Suprapubic skin (tissue), 4 donors: ENCODE data around the gene GPC1. TPM values are rescaled to one million over a fixed set of nuclear protein-coding genes. Genes with fewer than 3 reads are reported as not detected.
"Not testable (repeated sequence)": the region's sequence is repeated elsewhere in the genome, so short reads cannot be mapped to it uniquely, and the experiment has no call there.

Experiments
- DNase-seq, 2 donors: peaks; one replicate each; pipeline ENCODE4 v3.0.0-alpha.2; 2019; ENCODE audit warnings: low spot score in 2 of 2
- H3K27ac ChIP-seq: fragments of 200-600 bp; sonication (generic); one replicate; pipeline ENCODE4 v1.5.1; 2019
- H3K27me3 ChIP-seq: fragments of 200-600 bp; sonication (generic); one replicate; pipeline ENCODE4 v1.5.1; 2019
- H3K36me3 ChIP-seq: fragments of 200-600 bp; sonication (generic); one replicate; pipeline ENCODE4 v1.5.1; 2019
- H3K4me1 ChIP-seq: fragments of 200-600 bp; sonication (generic); one replicate; pipeline ENCODE4 v1.5.1; 2019
- H3K4me3 ChIP-seq: fragments of 200-600 bp; sonication (generic); one replicate; pipeline ENCODE4 v1.5.1; 2019; ENCODE audit warnings: mild to moderate bottlenecking
- H3K9me3 ChIP-seq: fragments of 200-600 bp; sonication (generic); one replicate; pipeline ENCODE4 v1.5.1; 2019
- EP300 ChIP-seq: sonication (generic); formaldehyde crosslinking; IDR thresholded peaks from one replicate; pipeline ENCODE4 v1.6.1; 2017; ENCODE audit warnings: antibody characterized with exemption
- POLR2A ChIP-seq, 2 donors: fragments of 450-650 bp; IDR thresholded peaks; one replicate each; pipeline ENCODE4 v1.6.1; 2017; ENCODE audit warnings: antibody characterized with exemption in 2 of 2, mild to moderate bottlenecking in 2 of 2, moderate library complexity in 2 of 2
- POLR2AphosphoS5 ChIP-seq, 3 donors: sonication (generic); formaldehyde crosslinking; IDR thresholded peaks; one replicate each; pipeline ENCODE4 v1.6.1; 2017; ENCODE audit warnings: antibody characterized with exemption in 3 of 3
- WGBS: methylation state at CpG from one replicate; pipeline ENCODE4 v1.1.5; 2018; 5-methylcytosine and 5-hydroxymethylcytosine counted together
- total RNA-seq, 4 donors: library from RNA; depleted of rRNA; stranded (reverse); fragments of >200 nt; gene quantifications; one replicate each; pipeline ENCODE4 v1.1.0, GENCODE V29; 2016
- TF ChIP-seq, protein P1 (sequence below), 2 donors: fragments of 200-600 bp in 1 of 2; fragments of 450-650 bp in 1 of 2; sonication (generic) in 1 of 2; IDR thresholded peaks; one replicate each; pipeline ENCODE4 v1.5.1; 2016 to 2019; ENCODE audit warnings: antibody characterized with exemption in 2 of 2, mild to moderate bottlenecking in 1 of 2, moderate library complexity in 1 of 2

Gene GPC1
- total RNA-seq, 4 donors from 2014 or later = 130 to 164 (median 145) TPM

DNA sequence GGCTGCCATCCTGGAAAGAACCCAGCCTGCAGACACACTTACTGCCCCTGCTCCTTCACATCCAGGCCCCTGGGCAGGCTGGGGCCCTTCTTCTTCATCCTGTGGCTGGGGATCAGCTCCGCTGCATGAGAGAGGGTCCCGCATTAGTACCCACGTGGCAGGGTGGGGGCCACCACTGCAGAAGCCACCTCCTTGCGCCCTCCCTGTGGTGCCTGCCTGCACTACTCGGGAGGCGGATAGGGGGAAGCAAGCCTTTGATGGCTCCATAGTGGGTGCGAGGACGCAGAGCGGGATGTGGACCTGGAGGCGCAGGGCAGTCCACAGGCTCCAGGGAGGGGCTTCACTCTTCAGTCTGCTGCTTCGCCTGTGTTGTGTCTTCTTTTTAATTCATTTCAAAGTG, 46.7 kb downstream of the GPC1 start:
- no peaks in the 10 kb centered on the region for H3K27me3 ChIP-seq
- peak in 1 of 2 donors; percentile 71 for DNase-seq

DNA sequence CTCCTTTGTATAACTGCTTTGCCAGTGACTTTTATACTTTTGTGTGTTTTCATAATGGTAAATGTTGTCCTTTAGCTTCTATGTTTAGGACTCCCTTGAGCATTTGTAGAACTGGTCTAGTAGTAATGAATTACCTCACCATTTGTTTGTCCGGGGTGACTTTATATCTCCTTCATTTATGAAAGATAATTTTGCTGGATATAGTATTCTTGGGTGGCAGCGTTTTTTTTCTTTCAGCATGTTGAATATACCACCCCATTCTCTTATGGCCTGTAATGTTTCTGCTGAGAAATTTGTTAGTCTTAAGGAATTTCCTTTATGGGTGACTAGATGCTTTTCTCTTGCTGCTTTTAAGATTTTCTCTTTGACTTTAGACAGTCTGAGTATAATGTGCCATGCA, 56.0 kb downstream of the GPC1 start:
- TF ChIP-seq EP300 = no peak
- no peak for TF ChIP-seq POLR2AphosphoS5 (IDR thresholded peaks at IDR 0.05)
- no peak for TF ChIP-seq POLR2A (IDR thresholded peaks at IDR 0.05)
- TF ChIP-seq, protein P1, sequence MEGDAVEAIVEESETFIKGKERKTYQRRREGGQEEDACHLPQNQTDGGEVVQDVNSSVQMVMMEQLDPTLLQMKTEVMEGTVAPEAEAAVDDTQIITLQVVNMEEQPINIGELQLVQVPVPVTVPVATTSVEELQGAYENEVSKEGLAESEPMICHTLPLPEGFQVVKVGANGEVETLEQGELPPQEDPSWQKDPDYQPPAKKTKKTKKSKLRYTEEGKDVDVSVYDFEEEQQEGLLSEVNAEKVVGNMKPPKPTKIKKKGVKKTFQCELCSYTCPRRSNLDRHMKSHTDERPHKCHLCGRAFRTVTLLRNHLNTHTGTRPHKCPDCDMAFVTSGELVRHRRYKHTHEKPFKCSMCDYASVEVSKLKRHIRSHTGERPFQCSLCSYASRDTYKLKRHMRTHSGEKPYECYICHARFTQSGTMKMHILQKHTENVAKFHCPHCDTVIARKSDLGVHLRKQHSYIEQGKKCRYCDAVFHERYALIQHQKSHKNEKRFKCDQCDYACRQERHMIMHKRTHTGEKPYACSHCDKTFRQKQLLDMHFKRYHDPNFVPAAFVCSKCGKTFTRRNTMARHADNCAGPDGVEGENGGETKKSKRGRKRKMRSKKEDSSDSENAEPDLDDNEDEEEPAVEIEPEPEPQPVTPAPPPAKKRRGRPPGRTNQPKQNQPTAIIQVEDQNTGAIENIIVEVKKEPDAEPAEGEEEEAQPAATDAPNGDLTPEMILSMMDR (IDR thresholded peaks at IDR 0.05) = no peak
- no peak overlapping the region for H3K4me3 ChIP-seq
- H3K36me3 ChIP-seq = no peaks in the 10 kb centered on the region
- H3K4me1 ChIP-seq = no peaks in the 10 kb centered on the region
- no peak for DNase-seq
- H3K9me3 ChIP-seq = peaks cover 12% of the 10 kb centered on the region
- 91% methylated on average over 2 of the region's 2 CpGs for WGBS
- no peak overlapping the region for H3K27ac ChIP-seq
- H3K27me3 ChIP-seq = no peaks in the 10 kb centered on the region

More for the DNA sequence above, 46.7 kb downstream of the GPC1 start:
- peaks cover 12% of the 10 kb centered on the region for H3K9me3 ChIP-seq
- no peak overlapping the region for H3K4me3 ChIP-seq
- no peaks in the 10 kb centered on the region for H3K36me3 ChIP-seq
- TF ChIP-seq EP300 = no peak
- TF ChIP-seq, protein P1 (IDR thresholded peaks at IDR 0.05) = no peak
- TF ChIP-seq POLR2A (IDR thresholded peaks at IDR 0.05) = no peak
- TF ChIP-seq POLR2AphosphoS5 (IDR thresholded peaks at IDR 0.05) = no peak
- WGBS = 81% methylated on average over 8 of the region's 11 CpGs
- no peaks in the 10 kb centered on the region for H3K4me1 ChIP-seq
- no peak overlapping the region for H3K27ac ChIP-seq

DNA sequence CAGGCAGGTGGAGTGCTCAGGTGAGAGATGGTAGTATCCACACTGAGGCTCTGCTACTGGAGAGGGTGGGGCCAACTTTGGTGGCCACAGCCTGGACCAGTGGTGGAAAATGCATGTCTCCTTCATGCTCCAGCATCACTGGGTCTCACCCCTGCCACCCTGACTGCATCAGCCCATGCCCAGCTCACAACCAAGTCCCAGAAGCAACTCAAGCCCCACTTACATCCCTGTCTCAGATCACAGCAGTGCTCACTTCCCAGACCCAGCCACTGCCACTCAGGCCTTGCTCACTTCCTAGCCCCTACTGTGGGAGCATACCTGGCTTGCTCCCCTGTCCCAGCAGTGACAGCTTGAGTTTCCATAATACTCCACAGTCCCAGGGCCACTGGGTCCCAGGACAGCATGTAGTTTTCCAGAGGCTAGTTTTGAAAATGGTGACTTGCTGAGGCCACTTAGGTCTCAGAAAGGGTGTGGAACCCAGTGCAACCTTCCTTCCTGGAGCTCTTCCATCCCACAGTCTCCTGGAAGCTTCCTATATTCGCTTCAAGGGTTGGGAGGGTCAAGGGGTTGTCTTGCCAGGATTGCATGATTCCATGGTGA, 58.8 kb downstream of the GPC1 start:
- no peaks in the 10 kb centered on the region for H3K4me1 ChIP-seq
- WGBS = 93% methylated on average over 1 of the region's 1 CpG
- peaks cover 9% of the 10 kb centered on the region for H3K36me3 ChIP-seq
- TF ChIP-seq EP300 (no peak), POLR2AphosphoS5 (IDR thresholded peaks at IDR 0.05) (no peak)
- no peaks in the 10 kb centered on the region for H3K27me3 ChIP-seq
- H3K9me3 ChIP-seq = peaks cover 9% of the 10 kb centered on the region
- DNase-seq = peak in 1 of 2 donors; percentile 53
- no peak overlapping the region for H3K4me3 ChIP-seq
- no peak overlapping the region for H3K27ac ChIP-seq

DNA sequence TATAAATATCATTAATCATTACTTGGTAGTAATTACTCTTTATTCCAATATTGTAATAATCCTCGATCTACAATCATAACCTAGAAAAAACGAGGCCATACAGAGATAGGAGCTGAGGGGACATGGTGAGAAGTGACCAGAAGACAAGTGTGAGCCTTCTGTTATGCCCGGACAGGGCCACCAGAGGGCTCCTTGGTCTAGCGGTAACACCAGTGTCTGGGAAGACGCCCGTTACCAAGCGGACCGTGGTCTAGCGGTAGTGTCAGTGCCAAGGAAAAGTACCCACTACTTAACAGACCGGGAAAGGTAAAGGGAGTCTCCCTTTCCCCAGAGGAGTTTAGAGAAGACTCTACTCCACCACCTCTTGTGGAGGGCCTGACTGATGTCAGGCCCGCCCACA, 59.5 kb downstream of the GPC1 start:
- not testable (repeated sequence) for H3K4me3 ChIP-seq, H3K27ac ChIP-seq, DNase-seq, H3K9me3 ChIP-seq, H3K4me1 ChIP-seq, H3K27me3 ChIP-seq
- 87% methylated on average over 9 of the region's 11 CpGs for WGBS
- peaks cover 15% of the 10 kb centered on the region for H3K36me3 ChIP-seq

DNA sequence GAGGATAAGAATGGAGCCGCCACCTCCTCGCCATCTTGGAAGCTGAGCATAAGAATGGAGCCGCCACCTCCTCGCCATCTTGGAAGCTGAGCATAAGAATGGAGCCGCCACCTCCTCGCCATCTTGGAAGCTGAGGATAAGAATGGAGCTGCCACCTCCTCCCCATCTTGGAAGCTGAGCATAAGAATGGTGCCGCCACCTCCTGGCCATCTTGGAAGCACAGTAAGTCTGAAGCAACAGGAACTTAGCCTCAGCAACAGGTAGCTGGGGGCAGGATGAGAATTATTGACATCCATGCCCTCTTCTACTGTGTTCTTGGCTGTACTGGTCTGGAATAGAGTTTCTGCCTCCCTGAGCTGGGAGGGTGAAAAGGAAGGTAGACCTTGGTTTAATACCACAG, 61.6 kb downstream of the GPC1 start:
- H3K27me3 ChIP-seq, H3K4me1 ChIP-seq, H3K4me3 ChIP-seq, DNase-seq, H3K9me3 ChIP-seq, H3K27ac ChIP-seq: not testable (repeated sequence)
- WGBS = 97% methylated on average over 7 of the region's 7 CpGs
- H3K36me3 ChIP-seq = peaks cover 25% of the 10 kb centered on the region

DNA sequence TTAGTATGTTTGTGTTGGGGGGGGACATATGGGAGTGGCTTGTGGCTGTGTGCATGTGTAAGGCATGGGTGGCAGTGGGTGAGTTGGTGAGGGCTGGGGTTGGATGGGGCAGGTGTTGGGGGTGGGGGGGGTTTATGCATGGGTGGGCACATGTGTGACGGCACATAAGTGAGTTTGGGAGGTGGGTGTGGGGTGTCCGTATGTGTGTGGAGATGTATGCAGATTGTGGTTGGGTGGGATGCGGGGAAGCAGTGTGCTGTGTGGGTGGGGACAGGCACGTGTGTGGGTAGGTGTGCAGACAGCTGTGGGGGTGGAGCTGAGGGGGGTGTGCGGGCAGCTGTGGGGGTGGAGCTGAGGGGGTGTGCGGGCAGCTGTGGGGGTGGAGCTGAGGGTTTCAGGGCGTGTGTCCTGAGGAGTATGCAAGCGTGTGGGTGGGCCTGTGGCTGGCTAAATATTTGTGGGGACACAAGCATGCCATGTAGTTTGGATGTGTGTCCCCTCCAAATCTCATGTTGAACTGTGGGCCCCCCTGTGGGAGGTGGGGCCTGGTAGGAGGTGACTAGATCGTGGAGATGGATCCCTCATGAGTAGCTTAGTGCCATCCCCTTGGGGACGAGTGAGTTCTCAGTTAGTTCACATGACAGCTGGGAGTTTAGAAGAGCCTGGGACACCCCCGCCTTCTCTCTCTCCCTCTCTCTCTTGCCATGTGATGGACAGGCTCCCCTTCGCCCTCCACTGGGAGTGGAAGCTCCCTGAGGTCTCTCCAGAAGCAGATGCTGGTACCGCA, 62.9 kb downstream of the GPC1 start:
- H3K36me3 ChIP-seq = peaks cover 25% of the 10 kb centered on the region
- DNase-seq = peak in 1 of 2 donors; percentile 55
- TF ChIP-seq, protein P1 (IDR thresholded peaks at IDR 0.05) = no peak
- TF ChIP-seq POLR2AphosphoS5 (IDR thresholded peaks at IDR 0.05) (no peak), POLR2A (IDR thresholded peaks at IDR 0.05) (no peak), EP300 (no peak)

More for the DNA sequence above, 62.9 kb downstream of the GPC1 start:
- 91% methylated on average over 12 of the region's 13 CpGs for WGBS
- no peak overlapping the region for H3K27ac ChIP-seq
- H3K4me3 ChIP-seq = no peak overlapping the region
- H3K27me3 ChIP-seq = no peaks in the 10 kb centered on the region
- no peaks in the 10 kb centered on the region for H3K9me3 ChIP-seq
- H3K4me1 ChIP-seq = no peaks in the 10 kb centered on the region
